NK-92 treated with Interleukin-12 subunit alpha and Interleukin-12 subunit beta, amount 100 ng/mL, for 24 hours (cell line): ENCODE data around the gene PADI6.
"Not testable (repeated sequence)": the region's sequence is repeated elsewhere in the genome, so short reads cannot be mapped to it uniquely, and the experiment has no call there.

ENCODE experiments used
- DNase-seq: peaks from one replicate; lab custom pipeline; 2025; lab: John Stamatoyannopoulos, UW

The PADI6 gene

DNA sequence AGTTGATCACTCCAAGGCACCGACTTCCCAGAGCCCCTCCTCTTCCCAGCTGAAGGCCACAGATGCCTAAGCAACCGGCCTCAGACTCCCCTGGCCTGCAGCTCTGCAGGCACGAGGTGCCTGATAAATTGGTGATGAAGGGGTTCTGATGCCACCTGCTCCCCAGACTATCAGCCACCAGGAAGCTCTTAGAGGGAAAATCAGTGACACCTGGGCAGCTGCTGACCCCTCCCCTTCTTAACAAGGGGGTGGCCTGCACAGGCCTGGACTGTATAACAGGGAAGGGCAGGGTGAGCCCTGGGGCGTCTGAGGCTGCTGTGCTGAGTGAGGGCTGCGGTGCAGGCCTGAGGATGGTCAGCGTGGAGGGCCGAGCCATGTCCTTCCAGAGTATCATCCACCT lies at the start of gene PADI6:
Gene PADI6, plus strand, starts transcription at position 301 of the 400 bp plus-strand sequence. Its CDS starts 50 bp downstream, at position 351.
- DNase-seq, result no peak

DNA sequence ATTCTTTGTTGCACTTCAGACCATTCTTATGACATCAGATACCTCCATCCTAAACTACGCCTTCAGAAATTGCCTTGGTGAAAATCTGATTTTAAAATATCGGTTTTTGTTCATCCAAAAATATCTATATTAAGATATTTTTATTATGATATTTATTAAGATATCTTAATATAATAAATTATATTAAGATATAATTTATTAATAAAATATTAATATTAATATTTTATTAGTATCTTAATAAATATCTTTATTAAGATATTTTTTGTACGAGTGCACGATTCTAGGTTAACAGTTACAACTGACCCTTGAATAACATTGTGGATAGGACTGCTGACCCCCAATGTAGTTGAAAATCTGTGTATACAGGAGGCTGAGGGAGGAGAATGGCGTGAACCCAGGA lies 43.1 kb upstream of the PADI6 start:
- DNase-seq, result no peak

DNA sequence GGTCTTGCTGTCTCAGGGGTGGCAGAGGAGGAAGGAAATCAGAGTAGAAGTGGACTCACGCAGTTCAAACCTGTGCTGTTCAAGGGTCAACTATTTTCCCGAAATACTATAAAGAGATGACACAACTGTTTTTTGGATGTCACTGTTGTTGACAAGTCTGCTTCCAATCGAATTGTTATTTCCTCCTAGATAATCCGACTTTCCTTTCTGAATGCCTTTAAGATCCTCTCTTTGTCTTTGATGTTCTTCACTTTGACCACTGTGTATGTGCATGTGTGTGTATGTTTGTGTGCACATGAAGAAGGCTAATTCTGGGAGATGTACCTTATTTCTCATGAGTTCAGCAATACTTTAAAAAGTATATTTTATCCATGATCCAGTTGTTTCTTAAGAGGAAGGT lies 42.4 kb upstream of the PADI6 start:
- DNase-seq, result no peak

DNA sequence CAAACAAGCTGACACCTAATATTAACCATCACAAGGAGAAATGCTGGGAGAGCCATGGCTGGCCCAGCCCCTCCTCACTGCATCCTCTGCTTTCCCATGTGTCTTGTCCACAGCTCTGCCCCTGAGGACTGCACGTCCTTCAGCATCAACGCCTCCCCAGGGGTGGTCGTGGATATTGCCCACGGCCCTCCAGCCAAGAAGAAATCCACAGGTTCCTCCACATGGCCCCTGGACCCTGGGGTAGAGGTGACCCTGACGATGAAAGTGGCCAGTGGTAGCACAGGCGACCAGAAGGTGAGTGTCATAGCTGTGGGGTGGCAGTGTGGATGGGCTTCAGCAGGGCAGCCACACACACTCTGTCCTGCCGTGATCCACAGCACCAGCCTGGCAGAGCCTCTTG lies 41.1 kb upstream of the PADI6 start:
- no peak for DNase-seq

DNA sequence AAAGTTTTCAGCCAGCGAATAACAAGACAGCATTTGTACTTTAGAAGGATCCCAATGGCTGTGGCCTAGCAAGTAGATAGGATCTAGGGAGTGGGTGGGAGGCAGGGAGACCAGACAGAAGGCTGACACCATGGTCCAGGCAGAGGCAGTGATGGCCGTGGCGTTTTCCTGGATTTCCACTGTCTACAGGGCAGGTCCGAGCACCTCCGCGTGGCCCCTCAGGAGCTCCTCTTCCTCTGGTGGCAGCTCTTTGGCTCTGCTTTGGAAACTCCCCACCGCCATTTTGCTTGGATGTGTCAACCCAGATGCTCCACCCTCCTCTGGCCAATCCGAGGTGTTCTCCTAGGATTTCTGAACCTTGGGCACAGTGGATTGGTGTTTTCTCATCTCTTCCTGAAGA lies 38.9 kb upstream of the PADI6 start:
- no peak for DNase-seq

DNA sequence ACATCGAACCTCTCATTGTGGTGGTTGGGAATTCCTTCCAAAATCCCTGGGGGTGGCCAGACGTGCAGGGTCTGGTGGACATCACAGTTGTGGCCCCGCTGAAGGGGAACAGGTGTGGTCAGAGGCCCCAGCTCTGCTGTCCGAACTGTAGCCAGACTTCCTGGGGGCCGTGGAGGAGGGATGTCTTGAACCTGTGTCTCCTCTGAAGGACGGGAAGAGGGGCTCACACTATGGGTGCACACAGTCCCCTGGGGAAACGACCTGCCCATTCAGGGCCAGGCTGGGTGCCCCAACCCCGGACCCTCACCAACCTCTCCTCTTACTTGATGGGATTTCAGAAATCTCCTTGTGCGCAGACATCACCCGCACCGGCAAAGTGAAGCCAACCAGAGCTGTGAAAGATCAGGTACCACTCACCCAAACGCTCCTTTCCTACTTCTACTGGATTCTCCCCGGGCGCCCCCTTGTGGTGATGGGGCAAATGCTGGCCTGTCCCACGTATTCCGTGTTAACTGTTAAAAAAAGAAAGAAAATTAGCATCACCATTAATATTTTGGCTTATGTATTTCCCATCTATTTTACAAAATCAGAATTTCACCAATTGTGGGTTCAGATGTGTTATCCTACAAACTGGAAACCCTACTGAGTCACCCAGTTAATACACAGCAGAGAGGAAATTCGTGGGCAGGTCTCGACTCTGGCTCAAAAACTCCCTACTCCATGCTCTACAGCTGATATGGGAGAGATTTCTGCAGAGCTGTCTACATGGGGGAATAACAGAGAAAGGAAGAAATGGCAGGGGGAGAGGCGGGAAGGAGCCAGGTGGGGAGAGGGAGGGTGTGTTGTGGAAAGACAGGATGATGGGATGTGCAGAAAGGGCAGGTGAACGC lies 35.9 kb upstream of the PADI6 start:
- peak; percentile 58 for DNase-seq

DNA sequence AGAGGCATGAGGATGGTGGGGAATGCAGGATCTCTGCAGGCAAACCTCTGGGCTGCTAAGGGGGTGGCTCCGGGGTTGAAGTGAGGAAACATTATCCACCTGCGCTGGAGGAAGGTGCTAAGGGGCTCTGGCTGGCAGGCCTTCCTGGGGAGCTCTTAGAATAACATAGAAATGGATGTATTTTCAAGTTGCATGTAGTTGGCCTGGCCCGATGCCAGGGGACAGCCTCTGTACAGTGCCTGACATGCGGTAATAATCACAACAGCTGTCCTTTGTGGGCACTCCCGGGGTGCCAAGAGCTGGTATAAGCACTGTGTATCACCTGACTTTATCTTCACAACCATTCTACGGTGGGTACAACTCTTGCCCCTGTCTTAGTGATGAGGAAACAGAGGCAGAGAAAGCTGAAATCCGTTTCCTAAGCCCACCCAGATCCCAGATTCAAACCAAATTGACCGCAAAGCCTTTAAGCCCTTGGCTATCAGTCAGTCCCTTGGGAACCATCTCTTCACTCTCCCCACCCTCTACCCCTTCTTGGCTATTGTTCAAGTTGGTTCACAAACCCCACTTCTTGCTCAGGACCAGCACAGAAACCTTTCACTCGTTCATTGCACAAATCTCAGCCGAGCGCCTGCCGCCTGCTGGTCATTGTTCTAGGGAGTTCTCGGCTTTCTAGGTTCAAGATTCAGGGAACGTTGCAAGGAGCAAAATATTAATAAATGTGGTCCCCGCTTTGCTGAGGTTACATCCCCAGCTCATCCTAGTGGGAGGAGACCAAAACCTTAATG lies 33.1 kb upstream of the PADI6 start:
- no peak for DNase-seq

DNA sequence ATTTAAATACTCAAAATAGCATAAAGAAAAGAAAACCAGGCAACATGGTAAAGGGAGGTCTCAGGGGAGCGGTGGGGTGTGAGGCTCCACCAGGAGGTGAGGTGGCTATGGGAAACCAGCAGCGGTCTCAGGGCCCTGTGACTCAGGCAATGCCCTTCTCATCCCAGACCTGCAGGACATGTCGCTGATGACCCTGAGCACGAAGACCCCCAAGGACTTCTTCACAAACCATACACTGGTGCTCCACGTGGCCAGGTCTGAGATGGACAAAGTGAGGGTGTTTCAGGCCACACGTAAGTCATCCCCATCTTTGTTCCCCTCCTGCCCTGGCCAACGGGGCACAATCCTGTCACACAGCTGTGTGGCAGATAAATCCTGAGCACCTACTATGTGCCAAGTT lies 32.5 kb upstream of the PADI6 start:
- no peak for DNase-seq

DNA sequence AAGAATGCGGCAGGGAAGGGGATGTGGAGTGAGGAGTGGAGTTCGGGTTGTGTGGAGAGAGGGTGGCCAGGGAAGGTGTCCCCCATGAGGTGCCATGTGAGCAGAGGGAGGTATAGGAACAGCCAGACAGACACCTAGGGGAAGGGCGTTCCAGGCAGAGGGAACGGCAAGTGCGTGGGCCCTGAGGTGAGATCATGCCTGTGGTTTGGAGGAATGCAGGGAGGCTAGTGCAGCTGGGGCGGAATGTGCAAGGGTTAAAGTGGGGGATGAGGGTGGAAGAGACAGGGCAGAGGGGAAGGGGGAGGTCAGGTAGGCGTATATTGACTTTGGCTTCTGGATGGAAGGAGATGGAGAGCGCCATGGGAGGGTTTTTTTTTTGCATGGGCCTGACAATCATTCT lies 31.6 kb upstream of the PADI6 start:
- DNase-seq, result no peak

DNA sequence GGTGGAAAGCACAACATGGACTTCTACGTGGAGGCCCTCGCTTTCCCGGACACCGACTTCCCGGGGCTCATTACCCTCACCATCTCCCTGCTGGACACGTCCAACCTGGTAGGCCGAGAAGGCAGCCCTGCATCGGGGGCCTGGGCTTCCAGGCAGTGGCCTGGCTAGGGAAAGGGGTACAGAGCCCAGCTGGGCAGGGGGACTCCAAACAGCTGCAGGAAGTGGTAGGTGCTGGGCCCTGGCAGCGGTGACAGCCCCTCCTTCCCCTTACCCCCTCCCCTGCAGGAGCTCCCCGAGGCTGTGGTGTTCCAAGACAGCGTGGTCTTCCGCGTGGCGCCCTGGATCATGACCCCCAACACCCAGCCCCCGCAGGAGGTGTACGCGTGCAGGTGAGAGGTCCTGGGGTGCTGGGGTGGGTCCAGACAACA lies 30.0 kb upstream of the PADI6 start:
- DNase-seq, result no peak

DNA sequence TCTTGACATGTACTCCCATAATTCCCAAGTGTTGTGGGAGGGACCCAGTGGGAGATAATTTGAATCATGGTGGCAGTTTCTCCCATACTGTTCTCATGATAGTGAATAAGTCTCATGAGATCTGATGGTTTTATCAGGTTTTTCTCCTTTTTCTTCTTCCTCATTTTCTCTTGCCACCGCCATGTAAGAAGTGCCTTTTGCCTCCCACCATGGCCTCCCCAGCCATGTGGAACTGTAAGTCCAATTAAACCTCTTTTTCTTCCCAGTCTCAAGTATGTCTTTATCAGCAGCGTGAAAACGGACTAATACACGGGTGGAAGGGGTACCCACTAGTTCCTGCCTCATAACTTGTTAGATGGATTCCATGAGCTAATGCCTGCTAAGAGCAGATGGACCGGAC lies 26.5 kb upstream of the PADI6 start:
- DNase-seq, result not testable (repeated sequence)

DNA sequence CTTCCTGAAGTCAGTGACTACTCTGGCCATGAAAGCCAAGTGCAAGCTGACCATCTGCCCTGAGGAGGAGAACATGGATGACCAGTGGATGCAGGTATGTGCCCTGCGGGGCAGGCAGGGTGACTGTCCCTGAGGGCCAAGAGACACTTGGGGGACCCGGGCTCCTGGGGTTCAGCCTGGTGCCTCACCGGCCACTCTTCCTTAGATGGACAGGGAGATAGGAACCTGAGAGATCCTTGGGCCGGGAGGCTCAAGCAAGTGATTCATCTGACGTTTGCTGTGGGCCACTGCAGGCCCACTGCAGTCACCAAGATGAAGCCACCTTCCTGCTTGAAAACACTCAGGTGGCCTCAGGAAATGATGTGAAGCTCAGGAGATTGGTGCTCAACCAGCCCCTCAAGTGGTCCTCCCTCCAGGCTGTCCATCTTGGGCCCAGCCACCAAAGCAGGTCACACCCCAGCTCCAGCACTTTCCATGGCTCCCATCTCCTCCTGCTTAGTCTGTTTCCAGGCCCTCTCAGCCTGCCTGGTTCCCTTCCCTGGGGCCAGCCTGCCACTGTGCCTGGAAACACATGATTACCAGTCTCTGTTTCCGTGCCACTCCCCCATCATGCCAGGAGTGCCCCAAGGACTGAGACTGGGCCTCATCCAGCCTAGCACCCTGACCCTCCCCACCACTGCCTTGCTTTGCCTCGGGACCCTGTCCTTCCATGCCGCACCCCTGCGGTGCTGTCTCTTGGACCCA lies 25.8 kb upstream of the PADI6 start:
- DNase-seq, result no peak

DNA sequence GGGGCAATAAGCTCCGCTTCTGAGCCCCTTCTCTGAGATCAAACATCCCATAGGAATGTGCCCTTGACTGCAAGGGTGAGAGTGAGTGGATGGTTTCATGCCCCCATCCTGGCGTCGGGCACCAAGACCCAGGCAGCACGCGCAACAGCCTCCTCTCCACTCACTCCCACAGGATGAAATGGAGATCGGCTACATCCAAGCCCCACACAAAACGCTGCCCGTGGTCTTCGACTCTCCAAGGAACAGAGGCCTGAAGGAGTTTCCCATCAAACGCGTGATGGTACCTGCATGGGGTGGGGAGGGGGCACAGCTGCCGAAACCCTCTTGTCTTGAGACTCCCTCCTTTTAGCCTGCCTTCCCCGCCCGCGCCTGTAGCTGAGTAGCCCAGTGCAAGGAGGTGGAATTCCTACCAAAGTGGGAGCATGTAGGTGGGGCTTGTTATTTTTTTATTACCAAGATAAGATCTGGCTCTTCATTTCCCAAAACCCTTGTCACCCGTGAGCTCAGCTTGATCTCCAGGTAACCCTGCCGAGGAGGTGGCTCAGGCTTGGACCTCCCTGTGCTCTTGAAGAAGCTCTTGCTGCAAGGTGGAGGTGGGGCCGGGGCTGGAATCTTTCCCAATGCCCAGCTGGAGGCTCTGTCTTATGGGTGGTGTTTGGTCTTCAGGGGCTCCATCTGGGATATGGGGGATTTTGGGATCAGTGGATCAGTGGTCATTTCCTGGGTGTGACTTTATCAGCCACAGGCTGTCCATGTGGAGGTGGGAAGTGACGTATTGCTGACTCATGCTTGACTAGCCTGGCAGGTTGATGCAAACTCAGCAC lies 24.0 kb upstream of the PADI6 start:
- DNase-seq, result no peak

DNA sequence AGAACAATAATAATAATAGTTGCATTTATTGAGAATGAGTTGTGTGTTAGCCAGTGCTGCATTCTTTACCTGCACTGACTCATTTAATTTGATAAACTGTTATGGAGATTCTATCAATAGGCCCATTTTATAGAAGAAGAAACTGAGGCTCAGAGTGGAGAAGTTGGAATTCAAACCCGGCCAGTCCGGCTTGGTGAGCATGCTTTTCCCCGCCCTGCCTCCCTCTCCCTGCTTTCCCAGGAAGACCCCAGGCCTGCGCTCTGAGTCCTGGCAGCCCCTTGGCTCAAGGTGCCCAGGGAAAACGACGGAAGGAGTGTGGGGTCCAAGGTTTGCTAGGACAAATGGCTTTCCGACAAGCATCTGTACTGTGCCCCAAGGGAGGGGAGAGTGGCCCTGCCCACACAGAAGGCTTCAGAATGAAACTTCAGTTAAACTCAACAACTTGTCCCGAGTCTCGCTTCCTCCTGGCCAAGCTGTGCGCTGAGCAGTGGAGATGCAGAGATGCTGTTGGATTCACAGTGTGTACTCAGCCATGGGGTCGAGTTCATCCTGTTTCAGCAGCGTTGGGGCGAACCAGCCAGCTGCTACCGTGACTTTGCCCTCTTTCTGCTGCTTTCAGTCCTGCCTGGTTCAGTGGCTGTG lies 23.3 kb upstream of the PADI6 start:
- no peak for DNase-seq

DNA sequence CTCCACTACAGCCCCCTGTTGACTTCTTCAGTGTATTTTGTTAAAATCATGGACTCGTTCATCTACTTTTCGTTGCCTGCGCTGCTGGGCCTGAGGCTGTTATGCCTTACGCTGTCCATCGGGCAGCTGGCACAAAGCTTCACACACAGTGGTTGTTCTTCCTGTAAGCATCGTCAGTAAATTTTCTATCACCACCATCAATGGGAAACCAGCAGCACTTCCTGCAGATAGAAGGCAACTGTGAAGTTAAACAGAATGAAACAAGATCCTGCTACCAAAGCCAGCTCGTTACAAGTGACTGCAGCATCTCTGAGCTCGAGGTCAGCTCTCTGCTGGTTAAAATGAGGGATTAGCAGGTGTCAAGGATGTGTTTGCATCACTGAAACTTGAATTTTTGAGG lies 21.9 kb upstream of the PADI6 start:
- DNase-seq, result no peak

DNA sequence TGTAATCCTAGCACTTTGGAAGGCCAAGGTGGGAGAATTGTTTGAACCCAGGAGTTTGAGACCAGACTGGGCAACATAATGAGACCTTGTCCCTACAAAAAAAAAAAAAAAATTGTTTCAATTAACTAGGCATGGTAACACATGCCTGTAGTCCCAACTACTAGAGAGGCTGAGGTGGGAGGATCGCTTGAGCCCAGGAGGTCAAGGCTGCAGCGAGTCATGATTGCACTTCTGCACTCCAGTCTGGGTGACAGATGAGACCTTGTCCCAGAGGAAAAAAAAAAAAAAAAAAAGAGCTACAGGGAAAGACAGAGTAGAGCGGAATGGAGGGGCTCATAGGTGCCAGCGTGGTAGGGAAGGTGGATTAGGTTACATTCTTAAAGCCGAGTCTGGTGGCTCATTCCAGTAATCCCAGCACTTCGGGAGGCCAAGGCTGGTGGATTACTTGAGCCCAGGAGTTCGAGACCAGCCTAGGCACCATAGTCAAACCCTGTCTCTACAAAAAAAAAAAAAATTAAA lies 21.0 kb upstream of the PADI6 start:
- no peak for DNase-seq

DNA sequence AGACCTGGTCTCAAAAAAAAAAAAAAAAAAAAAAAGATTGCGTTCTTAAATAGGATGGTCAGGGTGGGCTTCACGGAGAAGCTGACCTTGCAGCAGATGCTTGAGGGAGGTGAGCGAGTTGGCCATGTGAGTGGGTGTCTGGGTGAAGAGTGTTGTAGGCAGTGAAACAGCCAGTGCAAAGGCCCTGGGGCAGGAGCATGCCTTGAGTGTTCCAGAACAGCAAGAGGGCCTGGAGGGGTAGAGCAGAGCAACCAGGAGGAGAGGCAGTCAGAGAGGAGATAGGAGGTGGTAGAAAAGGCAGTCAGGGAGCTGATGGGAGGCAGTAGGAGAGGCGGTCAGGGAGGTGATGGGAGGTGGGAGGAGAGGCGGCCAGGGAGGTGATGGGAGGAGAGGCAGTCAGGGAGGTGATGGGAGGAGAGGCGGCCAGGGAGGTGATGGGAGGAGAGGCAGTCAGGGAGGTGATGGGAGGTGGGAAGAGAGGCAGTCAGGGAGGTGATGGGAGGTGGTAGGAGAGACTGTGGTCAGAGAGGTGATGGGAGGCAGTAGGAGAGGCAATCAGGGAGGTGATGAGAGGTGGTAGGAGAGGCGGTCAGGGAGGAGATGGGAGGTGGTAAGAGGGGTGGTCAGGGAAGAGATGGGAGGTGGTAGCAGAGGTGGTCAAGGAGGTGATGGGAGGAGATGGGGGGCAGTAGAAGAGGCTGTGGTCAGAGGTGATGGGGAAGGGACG lies 20.2 kb upstream of the PADI6 start:
- no peak for DNase-seq

DNA sequence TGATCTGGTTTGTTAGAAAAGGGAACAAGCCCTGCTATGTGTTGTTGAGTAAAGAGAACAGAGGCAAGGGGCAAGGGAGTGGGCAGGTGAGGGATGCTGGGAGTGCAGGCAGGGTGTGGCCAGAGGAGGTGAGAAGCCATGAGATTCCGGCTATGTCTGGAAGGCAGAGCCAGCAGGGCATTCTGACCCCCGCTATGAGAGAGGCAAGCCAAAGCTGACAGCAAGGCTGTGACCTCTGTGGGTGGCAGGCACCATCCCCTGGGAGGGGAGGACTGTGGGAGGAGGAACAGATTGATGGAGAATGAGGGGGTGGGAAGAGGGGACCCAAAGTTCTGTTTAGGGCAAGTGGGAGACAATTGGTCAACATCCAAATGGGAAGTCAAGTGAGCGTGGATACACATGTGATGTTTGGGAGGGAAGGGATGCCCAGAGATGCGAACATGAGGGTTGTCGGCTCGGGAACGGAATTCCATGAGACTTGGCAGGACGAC lies 19.5 kb upstream of the PADI6 start:
- DNase-seq, result no peak

DNA sequence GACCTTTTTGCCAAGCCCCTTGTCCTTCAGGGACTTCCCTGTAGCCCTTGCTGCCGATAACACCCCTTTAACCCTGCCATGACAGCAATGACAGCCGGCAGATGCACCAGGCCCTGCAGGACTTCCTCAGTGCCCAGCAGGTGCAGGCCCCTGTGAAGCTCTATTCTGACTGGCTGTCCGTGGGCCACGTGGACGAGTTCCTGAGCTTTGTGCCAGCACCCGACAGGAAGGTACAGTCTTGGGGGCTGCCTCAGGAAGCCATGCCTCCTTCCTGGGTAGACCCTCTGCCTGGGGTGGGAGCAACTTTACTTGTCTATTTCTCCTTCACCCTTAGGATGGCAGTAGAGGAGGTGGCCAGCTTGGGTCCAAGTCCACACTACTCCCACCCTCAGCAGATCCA lies 16.1 kb upstream of the PADI6 start:
- no peak for DNase-seq

DNA sequence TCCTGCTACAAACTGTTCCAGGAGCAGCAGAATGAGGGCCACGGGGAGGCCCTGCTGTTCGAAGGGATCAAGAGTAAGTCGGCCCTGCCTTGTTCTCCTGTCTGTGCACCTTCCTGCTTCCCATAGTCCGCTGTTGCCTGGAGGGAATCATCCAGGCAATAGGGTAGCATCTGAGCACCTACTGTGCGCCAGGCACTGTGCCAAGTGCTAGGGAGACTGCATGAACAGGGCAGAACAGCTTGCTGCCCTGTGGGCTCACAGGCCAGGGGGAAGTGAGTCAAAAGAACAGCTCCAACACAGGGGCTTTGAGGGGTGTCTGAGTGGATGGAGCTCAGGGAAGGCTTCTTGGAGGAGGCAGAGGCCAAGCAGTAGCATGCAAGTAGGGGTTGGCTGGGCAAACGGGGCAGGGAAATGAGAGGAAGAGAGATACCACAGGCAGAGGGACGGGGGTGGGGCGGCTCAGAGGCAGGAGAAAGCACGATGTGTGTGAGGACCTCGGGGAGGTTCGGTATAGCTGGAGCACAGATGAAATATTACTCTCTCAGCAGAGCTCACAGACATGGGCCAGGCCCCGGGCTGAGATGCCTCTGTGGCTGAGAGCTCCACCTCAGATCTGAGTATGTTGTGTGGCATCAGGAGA lies 15.5 kb upstream of the PADI6 start:
- no peak for DNase-seq
